ENCODE data around the gene RBM39. TPM values are rescaled to one million over a fixed set of nuclear protein-coding genes. Genes with fewer than 3 reads are reported as not detected.

The RBM39 gene
- total RNA-seq, 2 experiments from 2014 or later = 317 to 321 TPM

GRCh38 chr20:35669221-35669620 is 72.8 kb downstream of the RBM39 start:
- Mint-ChIP-seq H3K27ac (no peak overlapping the region), H3K9me3 (no peaks in the 10 kb centered on the region), H3K27me3 (no peaks in the 10 kb centered on the region), H3K4me3 (no peak overlapping the region), H3K4me1 (ENCODE audit: low read depth) (peaks cover 3% of the 10 kb centered on the region), H3K36me3 (ENCODE audit: low read depth) (peaks cover 33% of the 10 kb centered on the region)
- CTCF ChIA-PET = interaction anchor here (2.9 kb wide), 1 partner anchor 50 kb away, joined by 8 read pairs; no protein-coding TSS in a partner anchor
- TF ChIP-seq CTCF (IDR thresholded peaks at IDR 0.05) = no peak
- DNase-seq = no peak
- intact Hi-C loops (cut with micrococcal nuclease) = no loop called here
- no peak for ATAC-seq
- POLR2A ChIA-PET = interaction anchor here (0.7 to 1.5 kb wide), 5 partner anchors 8 to 69 kb away, joined by 3 to 4 read pairs (median 4); no protein-coding TSS in a partner anchor

- H3K4me3 Mint-ChIP-seq = peak overlapping the region; percentile 25
- peak overlapping the region; percentile 35 for H3K27ac Mint-ChIP-seq
- H3K9me3 Mint-ChIP-seq = no peaks in the 10 kb centered on the region
- H3K27me3 Mint-ChIP-seq = no peaks in the 10 kb centered on the region
- H3K4me1 Mint-ChIP-seq (ENCODE audit: low read depth) = peaks cover 19% of the 10 kb centered on the region
- ATAC-seq = no peak
- peaks cover 43% of the 10 kb centered on the region for H3K36me3 Mint-ChIP-seq (ENCODE audit: low read depth)
- ChIA-PET POLR2A (interaction anchor here (0.6 to 3.4 kb wide), 4 partner anchors 8 to 217 kb away, joined by 3 to 20 read pairs (median 10); no protein-coding TSS in a partner anchor), CTCF (interaction anchor here (0.6 to 1.1 kb wide), 4 partner anchors 9 to 522 kb away, joined by 3 read pairs; no protein-coding TSS in a partner anchor)
- intact Hi-C loops (cut with micrococcal nuclease) = no loop called here
- no peak for DNase-seq
- TF ChIP-seq CTCF (IDR thresholded peaks at IDR 0.05) = no peak
Measured at GRCh38 chr20:35665949-35666288, 76.1 kb downstream of the RBM39 start.

- DNase-seq (peak; percentile 94), ATAC-seq (peak; percentile 75)
- H3K4me3 Mint-ChIP-seq = peak within 1 kb of the TSS; percentile 93
- no peak for TF ChIP-seq CTCF (IDR thresholded peaks at IDR 0.05)
- H3K36me3 Mint-ChIP-seq (ENCODE audit: low read depth) = peaks cover 45% of the 10 kb centered on the region
- no peaks in the 10 kb centered on the region for H3K9me3 Mint-ChIP-seq
- ChIA-PET POLR2A (interaction anchor here (0.8 to 9.1 kb wide), 26 partner anchors 9 to 941 kb away, joined by 3 to 163 read pairs (median 10); partner anchors contain the start of genes CEP250, EIF6, ERGIC3 and NFS1), CTCF (interaction anchor here (0.5 to 4.8 kb wide), 4 partner anchors 19 to 290 kb away, joined by 3 to 49 read pairs (median 8); partner anchors contain the start of gene SCAND1)
- peak within 1 kb of the TSS; percentile 99 for H3K27ac Mint-ChIP-seq
- H3K27me3 Mint-ChIP-seq = no peaks in the 10 kb centered on the region
- H3K4me1 Mint-ChIP-seq (ENCODE audit: low read depth) = peaks cover 31% of the 10 kb centered on the region
- intact Hi-C loops (cut with micrococcal nuclease) = loop anchor here (5.0 kb wide), 2 partner anchors 47 to 73 kb away; partner anchors contain the start of gene SPAG4
Measured at GRCh38 chr20:35664466-35665206, 77.4 kb downstream of the RBM39 start, which contains the start of the genes CPNE1 and RBM12. Gene CPNE1, minus strand, starts transcription at chr20:35664900. Its CDS starts 31,977 bp downstream, at chr20:35632923. Gene RBM12, minus strand, starts transcription at chr20:35664900. Its CDS starts 9,578 bp downstream, at chr20:35655322.

- CTCF ChIA-PET = interaction anchor here (1.5 to 4.8 kb wide), 3 partner anchors 45 to 291 kb away, joined by 3 to 49 read pairs (median 12); partner anchors contain the start of gene SCAND1
- intact Hi-C loops (cut with micrococcal nuclease) = loop anchor here (5.0 kb wide), 2 partner anchors 46 to 74 kb away; partner anchors contain the start of gene SPAG4
- POLR2A ChIA-PET = interaction anchor here (0.6 to 9.1 kb wide), 36 partner anchors 10 to 942 kb away, joined by 3 to 163 read pairs (median 6); partner anchors contain the start of genes CEP250, EIF6, ERGIC3 and NFS1
- peaks cover 38% of the 10 kb centered on the region for H3K4me1 Mint-ChIP-seq (ENCODE audit: low read depth)
- peak overlapping the region; percentile 93 for H3K4me3 Mint-ChIP-seq
- DNase-seq (peak; percentile 80), ATAC-seq (peak; percentile 45)
- H3K36me3 Mint-ChIP-seq (ENCODE audit: low read depth) = peaks cover 46% of the 10 kb centered on the region
- TF ChIP-seq CTCF (IDR thresholded peaks at IDR 0.05) = no peak
- H3K9me3 Mint-ChIP-seq = no peaks in the 10 kb centered on the region
- H3K27ac Mint-ChIP-seq = peak overlapping the region; percentile 99
- no peaks in the 10 kb centered on the region for H3K27me3 Mint-ChIP-seq
Measured at GRCh38 chr20:35663516-35664465, 78.3 kb downstream of the RBM39 start.

Measured in activated CD8-positive, alpha-beta T cell treated with anti-CD3 and anti-CD28 coated beads for 36 hours (primary cell).